ENCODE data around the gene GRK7.

GRCh38 chr3:141722648-141723047 lies 40.6 kb upstream of the GRK7 start:
- TF ChIP-seq CTCF (IDR thresholded peaks at IDR 0.05) (no peak), POLR2A (IDR thresholded peaks at IDR 0.05) (no peak)
